Activated CD4-positive, alpha-beta T cell treated with anti-CD3 and anti-CD28 coated beads, Interleukin-2, amount 50 U/mL, for 1 hour (primary cell): ENCODE data around the gene PDIA6.
A peak's percentile ranks its signal among the peaks of the same experiment; 100 is the strongest.
"Not testable (repeated sequence)": the region's sequence is repeated elsewhere in the genome, so short reads cannot be mapped to it uniquely, and the experiment has no call there.

Experiments used
- DNase-seq: peaks from one replicate; pipeline ENCODE4 v3.0.0-alpha.2; 2020

The PDIA6 gene

GRCh38 chr2:10806543-10806942, 6.0 kb downstream of the PDIA6 start:
- DNase-seq: no peak

DNA sequence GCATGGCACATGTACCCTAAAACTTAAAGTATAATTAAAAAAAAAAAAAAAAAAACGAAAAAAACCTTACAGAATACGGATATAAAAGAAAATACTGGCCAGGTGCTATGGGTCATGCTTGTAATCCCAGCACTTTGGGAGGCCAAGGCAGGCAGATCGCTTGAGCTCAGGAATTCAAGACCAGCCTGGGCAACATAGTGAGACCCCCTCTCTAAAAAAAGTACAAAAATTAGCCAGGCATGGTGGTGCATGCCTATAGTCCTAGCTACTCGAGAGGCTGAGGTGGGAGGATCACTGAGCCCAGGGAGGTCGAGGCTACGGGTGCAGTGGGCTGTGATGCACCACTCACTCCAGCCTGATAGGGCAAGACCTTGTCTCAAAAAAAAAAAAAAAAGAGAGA, 6.6 kb downstream of the PDIA6 start:
- DNase-seq: not testable (repeated sequence)

GRCh38 chr2:10802657-10803056, 9.9 kb downstream of the PDIA6 start:
- no peak for DNase-seq

- no peak for DNase-seq
Observed at GRCh38 chr2:10800163-10800562, 12.4 kb downstream of the PDIA6 start.

DNA sequence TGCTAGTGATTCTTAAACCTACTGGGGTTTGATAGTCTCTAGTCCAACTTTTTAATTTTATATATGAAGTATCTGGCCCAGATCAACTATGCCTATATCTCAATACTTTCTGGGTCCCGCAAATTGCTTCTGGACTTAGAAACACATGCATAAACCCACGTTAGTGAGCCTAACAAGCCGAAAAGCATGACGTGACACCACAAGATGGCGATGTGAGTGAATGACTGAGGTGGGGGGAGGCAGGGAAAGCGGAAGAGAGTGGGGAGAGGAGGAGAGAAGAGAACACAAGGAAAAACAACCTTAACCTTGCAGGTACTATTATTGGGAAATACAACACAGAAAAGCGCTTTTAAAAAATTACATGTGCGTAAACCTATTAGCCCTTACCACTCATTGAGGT, 13.8 kb downstream of the PDIA6 start:
- no peak for DNase-seq

DNA sequence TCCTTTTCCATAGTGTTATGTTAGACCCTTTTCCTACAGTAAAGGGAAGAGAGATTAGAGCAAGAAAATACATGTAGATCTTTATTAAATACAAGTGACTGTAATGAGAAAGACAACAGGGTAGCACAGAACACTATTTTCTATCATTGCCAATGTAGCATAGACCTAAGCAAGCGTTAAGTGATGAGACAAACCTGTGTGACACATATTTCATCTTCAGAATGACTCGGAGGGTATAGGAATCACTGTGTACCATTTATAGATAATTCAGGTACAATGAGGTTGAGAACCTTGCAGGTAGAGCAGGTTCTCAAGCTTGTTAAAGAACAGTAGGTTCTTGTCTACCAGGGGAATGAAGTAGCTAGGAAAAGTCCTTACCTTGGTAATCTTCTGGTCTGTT, 15.9 kb downstream of the PDIA6 start:
- no peak for DNase-seq

DNA sequence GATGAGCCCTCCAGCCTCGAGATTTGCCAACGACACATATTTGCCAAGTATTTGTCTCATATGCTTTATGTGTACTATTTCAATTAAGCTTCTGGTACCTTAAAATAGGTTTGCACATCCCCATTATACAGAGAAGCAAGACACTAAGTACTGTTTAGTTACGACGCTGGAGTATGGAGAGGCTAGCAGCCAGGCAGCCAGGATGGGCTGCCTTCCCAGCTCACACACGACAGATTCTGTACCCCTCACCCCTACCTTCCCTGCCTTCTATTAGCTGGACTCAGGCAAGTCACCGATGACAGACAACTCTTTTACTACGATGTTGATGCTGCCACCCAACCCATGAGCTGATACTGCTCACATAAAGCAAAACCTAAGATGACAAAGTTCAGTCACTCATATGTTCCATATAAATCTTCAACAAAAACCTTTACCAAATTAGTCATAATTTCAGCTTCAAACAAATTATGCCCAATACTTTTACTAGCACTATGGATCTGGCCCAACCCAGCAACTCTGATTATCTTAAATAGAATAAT, 17.0 kb downstream of the PDIA6 start:
- no peak for DNase-seq

DNA sequence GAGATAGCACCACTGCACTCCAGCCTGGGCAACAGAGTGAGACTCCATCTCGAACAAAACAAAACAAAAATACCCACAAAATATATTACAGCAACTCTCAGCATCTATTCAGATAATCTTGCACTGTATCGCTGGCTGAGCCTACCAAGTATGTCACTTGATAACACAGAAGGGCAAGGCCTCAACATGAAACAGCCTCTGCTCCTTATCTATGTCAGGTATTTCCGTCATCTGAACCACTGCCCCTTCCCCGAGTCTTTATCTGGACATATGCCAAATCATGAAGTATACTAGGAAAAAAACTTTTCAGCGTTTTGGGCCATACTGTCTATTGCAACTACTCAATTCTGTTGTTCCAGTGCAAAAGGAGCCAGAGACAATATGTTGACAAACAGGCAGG, 17.7 kb downstream of the PDIA6 start:
- DNase-seq: no peak

GRCh38 chr2:10793816-10794215, 18.8 kb downstream of the PDIA6 start:
- DNase-seq: no peak

DNA sequence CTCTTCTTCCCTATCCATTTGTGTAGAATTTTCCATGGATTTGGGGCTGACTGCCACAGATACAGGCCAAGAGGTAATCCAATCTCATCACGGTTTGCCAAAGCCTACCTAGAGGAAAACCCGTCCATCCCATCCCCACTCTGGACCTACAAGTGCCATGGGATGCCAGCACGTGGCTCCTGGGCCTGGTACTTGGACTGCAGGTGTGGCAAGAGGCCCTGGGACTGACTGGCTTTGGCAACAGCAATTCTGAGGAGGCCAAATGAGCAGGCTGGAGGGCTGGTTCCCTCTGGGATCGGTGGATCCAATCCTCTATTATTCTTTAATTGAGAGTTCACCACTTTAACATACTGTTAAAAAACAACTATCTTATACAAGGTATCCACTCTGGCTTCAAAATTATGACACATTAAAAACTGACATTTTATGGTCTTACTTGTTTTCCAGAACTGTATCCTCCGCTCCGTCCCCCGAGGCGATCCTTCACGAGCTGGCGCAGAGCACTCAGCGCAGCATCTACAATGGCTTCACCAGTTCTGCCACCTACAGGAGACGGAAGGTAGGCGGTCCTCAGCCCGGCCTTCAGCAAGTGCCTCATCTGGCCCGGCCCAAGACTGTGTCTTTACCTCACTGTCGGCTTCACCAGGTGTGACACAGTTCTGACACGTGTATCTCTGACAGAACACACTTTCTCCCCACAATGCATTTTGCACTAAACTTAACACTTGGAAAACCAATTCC, 19.8 kb downstream of the PDIA6 start:
- DNase-seq: no peak

DNA sequence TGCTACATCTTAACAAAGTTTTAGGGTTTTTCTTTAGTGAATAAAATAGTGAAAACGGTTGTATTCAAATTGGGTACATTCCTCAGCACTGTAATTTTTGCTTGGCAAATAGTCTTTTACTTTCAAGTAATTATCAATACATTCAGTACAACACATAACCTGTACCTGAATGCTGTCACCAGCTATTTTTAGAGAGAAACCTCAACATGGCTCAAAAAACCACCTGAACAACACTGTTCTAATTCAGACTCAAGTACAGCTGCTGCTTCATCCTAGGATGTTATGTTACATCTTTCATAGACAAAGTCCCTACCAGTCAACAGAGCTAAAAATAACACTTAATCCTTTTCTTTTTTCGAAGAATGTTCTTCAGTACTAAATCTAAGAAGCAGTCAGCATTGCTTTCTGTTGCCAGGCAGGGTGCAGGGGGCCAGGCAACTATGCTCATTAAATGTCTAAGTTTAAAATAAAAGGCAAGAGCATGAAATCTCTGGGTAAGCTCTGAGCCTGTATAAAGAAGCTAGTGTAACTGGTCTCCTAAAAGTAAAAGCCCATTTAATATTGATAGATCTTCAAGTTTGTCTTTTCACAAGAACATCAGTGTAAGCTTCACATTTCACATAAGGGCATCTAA, 20.5 kb downstream of the PDIA6 start:
- no peak for DNase-seq

DNA sequence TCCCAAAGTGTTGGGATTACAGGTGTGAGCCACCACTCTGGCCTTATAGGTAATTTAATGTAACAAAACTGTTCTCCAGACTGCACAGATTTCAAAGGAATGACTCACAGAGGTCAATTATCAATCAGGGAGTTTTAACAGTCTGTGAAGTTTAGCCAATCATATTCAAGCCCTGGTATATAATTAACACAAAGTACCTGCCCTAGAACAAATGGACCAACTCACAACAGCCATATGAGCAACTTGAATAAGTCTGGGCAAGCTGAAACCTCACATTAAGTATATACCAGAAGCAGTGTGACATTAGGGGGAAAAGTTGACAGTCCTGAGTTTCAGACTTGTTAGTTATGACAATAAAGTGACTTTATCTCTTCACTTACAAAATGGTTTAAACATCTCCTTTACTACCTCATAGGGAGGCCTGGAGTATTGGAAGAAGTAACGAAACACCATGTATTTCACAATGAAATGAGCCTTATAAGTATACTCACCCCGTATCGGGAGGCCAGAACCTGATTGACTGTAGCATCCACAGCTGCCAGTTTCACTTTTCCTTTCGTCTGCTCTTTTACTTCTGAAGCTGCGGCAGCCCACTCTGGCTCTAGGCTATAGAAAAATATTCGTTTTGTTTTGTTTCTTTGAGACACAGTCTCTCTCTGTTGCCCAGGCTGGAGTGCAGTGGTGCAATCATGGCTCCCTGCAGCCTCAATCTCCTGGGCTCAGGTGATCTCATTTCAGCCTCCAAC, 22.2 kb downstream of the PDIA6 start:
- no peak for DNase-seq

DNA sequence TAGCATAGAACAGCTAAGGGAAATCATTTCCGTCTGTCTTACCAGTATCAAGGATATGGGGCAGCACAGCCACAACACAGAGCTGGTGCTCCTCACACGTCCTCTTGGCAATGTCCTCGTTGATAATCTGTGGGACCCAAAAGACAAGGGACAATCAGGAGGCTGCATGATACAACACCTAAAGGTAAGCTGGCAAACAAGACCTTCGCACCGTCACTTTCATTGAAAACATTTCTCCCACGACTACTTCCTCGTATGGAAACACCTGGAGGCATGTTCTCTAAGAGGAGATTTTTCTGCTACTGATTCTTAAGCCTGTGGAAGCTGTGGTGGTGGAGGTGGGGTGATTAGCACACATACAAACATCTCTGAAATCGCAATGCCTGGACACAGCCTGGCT, 23.7 kb downstream of the PDIA6 start:
- DNase-seq: no peak

- peak; percentile 32 for DNase-seq
Observed at GRCh38 chr2:10787176-10787968, 25.2 kb downstream of the PDIA6 start.

DNA sequence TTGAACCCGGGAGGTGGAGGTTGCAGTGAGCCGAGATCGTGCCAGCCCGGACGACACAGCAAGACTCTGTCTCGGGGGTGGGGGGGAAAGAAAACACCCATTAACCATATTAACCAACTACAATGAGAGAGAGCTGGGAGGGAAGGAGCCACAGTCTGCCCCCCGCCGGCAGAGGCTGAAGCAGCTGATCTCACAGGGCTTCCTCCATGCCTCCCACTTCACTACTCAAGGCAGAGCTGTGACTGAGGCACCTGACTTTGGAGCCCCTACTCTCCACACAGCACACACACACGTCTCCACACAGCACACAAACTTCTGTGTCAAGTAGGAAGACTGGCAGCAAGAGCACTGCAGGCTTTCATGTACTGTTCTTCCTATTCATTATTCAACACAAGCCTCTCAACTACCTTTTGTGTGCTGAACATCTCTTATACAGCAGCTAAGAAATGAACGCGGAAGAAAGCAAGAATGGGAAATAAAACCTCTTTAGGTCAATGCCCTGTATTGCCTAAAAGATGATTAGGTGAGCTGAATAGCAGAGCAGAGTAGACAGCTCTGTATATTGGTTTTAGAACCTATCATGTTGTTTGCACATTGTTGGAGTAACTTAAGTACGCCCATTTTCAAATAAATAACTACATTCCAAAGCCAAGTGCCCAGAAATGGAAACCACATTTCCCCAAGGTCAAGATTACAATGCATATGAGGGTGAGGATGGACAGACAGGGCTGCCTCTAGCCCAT, 26.2 kb downstream of the PDIA6 start:
- no peak for DNase-seq

- DNase-seq: no peak
Observed at GRCh38 chr2:10785260-10785659, 27.3 kb downstream of the PDIA6 start.

DNA sequence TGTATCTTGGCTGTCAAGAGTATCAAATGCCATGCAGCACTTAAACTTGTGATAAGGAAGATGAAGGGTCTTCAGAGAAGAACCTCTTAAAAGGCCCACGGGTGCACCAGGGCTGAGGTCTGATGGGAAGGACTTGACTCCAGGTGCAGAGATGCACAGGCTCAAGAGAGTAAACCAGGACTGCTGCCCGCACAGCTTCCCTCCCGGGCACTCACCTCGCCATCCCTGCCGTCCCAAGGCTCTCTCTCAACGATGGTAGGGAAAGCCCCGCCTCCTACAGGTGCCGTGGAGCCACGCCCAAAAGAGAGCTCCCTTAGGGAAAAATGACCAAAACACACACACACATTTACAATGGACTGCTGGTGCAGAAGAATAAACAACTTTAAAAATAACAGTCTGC, 27.9 kb downstream of the PDIA6 start:
- DNase-seq: no peak

DNA sequence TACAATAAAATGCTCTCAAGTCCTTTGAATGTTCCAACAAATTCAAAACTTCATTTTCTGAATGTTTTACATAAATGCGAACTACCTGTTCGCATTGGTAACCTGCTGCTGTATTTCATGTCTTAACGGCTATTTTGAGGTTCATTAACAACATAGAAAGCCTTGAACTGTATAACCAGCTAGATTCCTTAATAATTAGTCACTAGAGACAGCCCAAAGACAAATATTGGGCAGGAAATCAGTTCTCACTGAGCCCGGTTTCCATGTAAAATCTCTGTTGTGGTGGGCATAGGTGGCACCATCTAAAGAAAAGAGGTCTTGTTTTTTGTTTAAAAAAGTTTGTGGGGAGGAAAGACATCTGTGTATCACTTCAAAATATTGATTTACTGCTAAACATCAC, 29.2 kb downstream of the PDIA6 start:
- DNase-seq: no peak

DNA sequence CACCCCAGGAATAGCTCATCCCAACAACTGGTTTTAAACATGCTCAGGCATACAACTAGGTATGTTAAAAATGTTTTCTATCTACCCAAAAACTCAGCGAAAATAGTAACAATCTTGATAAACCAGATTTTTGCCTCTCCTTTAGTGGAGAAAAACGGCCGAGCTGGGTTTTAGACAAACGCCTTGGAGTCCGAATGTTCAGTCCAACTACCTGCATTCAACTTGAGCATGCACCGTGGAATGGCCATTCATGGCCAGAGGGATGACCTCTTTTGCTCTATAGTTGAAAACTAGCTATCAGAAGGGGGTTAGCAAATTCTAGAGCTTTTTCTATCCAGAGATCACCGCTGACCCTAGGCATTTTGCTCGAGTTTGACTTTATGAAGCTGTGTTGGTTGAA, 30.8 kb downstream of the PDIA6 start:
- no peak for DNase-seq

- DNase-seq: not testable (repeated sequence)
Observed at GRCh38 chr2:10780821-10781220, 31.8 kb downstream of the PDIA6 start.

DNA sequence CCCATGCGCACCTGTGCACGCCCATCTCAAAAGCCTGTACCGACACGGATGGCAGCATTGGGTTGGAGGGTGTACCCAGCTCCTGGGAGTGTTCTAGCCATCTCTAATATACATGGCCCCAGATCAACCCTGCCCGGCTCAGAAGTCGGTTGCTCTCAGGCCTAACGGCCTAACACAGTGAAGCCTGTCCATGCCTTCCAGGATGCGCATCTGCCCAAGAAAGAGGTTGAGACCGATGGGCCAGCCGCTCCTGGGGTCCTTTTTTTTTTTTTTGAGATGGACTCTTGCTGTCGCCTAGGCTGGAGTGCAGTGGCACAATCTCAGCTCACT, 32.1 kb downstream of the PDIA6 start:
- DNase-seq: no peak

GRCh38 chr2:10779776-10780490, 32.7 kb downstream of the PDIA6 start:
- no peak for DNase-seq
